Measurements from ENCODE around the gene JMJD7. TPM values are rescaled to one million over a fixed set of nuclear protein-coding genes. Genes with fewer than 3 reads are reported as not detected.
A peak's percentile ranks its signal among the peaks of the same experiment; 100 is the strongest.

JMJD7 gene
- total and polyA plus RNA-seq, 10 donors, result 3.2 to 20.1 (median 10.7) TPM

GRCh38 chr15:41780266-41780665 is 47.6 kb upstream of the JMJD7 start:
- no peaks in the 10 kb centered on the region for H3K9me3 ChIP-seq
- no peak overlapping the region for H3K4me3 ChIP-seq
- no peaks in the 10 kb centered on the region for H3K27me3 ChIP-seq (replicated peaks in 1 of 7)
- H3K27ac ChIP-seq, result peak overlapping the region in 3 of 8 donors; percentile 2 to 35 (median 10)
- no peak for TF ChIP-seq POLR2AphosphoS5 (IDR thresholded peaks at IDR 0.05)
- TF ChIP-seq, protein P1, sequence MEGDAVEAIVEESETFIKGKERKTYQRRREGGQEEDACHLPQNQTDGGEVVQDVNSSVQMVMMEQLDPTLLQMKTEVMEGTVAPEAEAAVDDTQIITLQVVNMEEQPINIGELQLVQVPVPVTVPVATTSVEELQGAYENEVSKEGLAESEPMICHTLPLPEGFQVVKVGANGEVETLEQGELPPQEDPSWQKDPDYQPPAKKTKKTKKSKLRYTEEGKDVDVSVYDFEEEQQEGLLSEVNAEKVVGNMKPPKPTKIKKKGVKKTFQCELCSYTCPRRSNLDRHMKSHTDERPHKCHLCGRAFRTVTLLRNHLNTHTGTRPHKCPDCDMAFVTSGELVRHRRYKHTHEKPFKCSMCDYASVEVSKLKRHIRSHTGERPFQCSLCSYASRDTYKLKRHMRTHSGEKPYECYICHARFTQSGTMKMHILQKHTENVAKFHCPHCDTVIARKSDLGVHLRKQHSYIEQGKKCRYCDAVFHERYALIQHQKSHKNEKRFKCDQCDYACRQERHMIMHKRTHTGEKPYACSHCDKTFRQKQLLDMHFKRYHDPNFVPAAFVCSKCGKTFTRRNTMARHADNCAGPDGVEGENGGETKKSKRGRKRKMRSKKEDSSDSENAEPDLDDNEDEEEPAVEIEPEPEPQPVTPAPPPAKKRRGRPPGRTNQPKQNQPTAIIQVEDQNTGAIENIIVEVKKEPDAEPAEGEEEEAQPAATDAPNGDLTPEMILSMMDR (IDR thresholded peaks at IDR 0.05 in 8 of 11, conservative IDR thresholded peaks at IDR 0.05 in 3 of 11), result no peak
- no peak for TF ChIP-seq POLR2A (IDR thresholded peaks at IDR 0.05)
- H3K4me1 ChIP-seq, result peaks cover 24 to 85% (median 61%) of the 10 kb centered on the region in 6 donors
- intact Hi-C loops (cut with DNase I; ENCODE audit: low total_unique reads), result no loop called here
- WGBS, 5 donors, result 62 to 69% (median 66%) methylated on average over 2 of the region's 2 CpGs
- peaks cover 0 to 4% (median 0%) of the 10 kb centered on the region in 6 donors for H3K36me3 ChIP-seq
- DNase-seq, result no peak

DNA sequence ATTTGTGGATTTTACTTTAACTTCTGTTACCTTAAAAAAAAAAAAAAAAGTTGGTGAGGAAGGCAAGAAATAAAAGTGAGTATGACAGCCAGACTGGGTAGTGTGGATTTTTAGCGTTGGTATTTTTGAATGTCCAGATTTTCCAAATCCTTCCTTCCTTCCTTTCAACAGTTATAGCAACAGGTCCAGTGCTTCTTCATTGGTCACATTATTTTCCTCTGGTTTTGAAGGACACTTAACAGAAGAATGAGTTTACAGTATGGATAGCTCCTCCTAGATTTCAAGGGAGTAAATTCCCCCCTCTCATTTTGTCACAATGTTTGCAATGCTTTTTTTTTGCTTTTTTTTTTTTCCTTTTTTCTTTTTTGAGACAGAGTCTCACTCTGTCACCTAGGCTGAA is 47.2 kb upstream of the JMJD7 start:
- TF ChIP-seq POLR2A (IDR thresholded peaks at IDR 0.05) (no peak), POLR2AphosphoS5 (IDR thresholded peaks at IDR 0.05) (no peak)
- TF ChIP-seq, protein P1 (IDR thresholded peaks at IDR 0.05 in 8 of 11, conservative IDR thresholded peaks at IDR 0.05 in 3 of 11), result no peak
- intact Hi-C loops (cut with DNase I; ENCODE audit: low total_unique reads), result no loop called here
- H3K4me3 ChIP-seq, result no peak overlapping the region
- H3K36me3 ChIP-seq, result peaks cover 0 to 4% (median 0%) of the 10 kb centered on the region in 6 donors
- WGBS, 5 donors, result 18 to 26% (median 22%) methylated on average over 1 of the region's 1 CpG
- peak overlapping the region in 3 of 8 donors; percentile 2 to 35 (median 10) for H3K27ac ChIP-seq
- H3K9me3 ChIP-seq, result no peaks in the 10 kb centered on the region
- H3K27me3 ChIP-seq (replicated peaks in 1 of 7), result no peaks in the 10 kb centered on the region
- peaks cover 20 to 80% (median 57%) of the 10 kb centered on the region in 6 donors for H3K4me1 ChIP-seq
- no peak for DNase-seq

DNA sequence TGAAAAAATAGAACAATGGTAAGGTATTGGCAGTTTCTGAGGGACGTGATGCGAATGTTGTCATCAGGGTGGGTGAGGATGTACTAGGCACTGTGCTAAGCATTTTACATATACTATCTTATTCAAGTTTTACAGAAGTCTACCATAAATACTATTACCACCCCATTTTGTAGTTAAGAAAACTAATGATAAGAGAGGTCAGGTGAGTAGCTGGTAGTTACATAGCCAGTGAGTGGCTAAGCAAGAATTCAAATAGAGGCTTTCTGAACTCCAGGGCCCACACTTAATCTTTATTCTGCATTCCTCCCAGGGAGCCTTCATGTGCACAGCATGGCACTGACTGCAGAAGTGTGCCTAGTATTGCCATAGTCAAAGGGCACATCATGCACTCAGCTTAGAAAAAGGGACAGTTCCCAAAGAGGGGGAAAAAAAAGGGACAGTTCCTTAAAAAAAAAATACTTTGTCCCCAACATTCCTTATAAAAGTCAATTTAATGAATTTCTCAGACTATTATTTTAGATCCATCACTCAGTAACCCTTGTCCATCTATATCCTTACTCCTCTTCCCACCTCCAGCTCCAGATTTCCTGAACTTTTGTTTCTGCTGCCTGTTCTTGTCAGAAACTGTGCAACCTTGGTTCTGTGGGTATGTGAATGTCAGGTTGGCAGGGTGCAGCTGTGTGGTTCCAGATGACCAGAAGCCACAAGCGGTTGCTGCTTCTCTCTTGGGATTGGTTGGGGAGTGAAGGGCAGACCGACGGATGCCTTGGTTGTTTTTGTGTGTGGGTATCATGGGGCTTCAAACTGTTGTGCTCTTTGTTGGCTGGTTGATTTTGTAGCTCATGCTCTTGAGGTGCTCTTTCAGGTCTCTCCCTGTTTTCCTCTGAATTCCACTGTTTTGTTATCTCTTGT is 45.3 kb upstream of the JMJD7 start:
- Histone ChIP-seq H3K27ac (peak overlapping the region in 3 of 8 donors; percentile 10 to 36 (median 31)), H3K27me3 (replicated peaks in 1 of 7) (no peaks in the 10 kb centered on the region), H3K4me3 (no peak overlapping the region), H3K9me3 (no peaks in the 10 kb centered on the region), H3K4me1 (peaks cover 13 to 71% (median 40%) of the 10 kb centered on the region in 6 donors), H3K36me3 (peaks cover 0 to 4% (median 0%) of the 10 kb centered on the region in 6 donors)
- TF ChIP-seq, protein P1 (IDR thresholded peaks at IDR 0.05 in 8 of 11, conservative IDR thresholded peaks at IDR 0.05 in 3 of 11), result no peak
- TF ChIP-seq POLR2AphosphoS5 (IDR thresholded peaks at IDR 0.05), result no peak
- TF ChIP-seq POLR2A (IDR thresholded peaks at IDR 0.05), result no peak
- intact Hi-C loops (cut with DNase I; ENCODE audit: low total_unique reads), result no loop called here
- WGBS, 5 donors, result 49 to 82% (median 63%) methylated on average over 5 of the region's 5 CpGs
- DNase-seq, result no peak

GRCh38 chr15:41783296-41783695 is 44.6 kb upstream of the JMJD7 start:
- TF ChIP-seq POLR2AphosphoS5 (IDR thresholded peaks at IDR 0.05) (no peak), POLR2A (IDR thresholded peaks at IDR 0.05) (no peak)
- TF ChIP-seq, protein P1 (IDR thresholded peaks at IDR 0.05 in 8 of 11, conservative IDR thresholded peaks at IDR 0.05 in 3 of 11), result no peak

More at GRCh38 chr15:41783296-41783695, 44.6 kb upstream of the JMJD7 start:
- intact Hi-C loops (cut with DNase I; ENCODE audit: low total_unique reads), result no loop called here
- H3K4me3 ChIP-seq, result no peak overlapping the region
- peaks cover 0 to 4% (median 0%) of the 10 kb centered on the region in 6 donors for H3K36me3 ChIP-seq
- H3K27me3 ChIP-seq (replicated peaks in 1 of 7), result no peaks in the 10 kb centered on the region
- no peaks in the 10 kb centered on the region for H3K9me3 ChIP-seq
- H3K27ac ChIP-seq, result peak overlapping the region in 3 of 8 donors; percentile 10 to 36 (median 31)
- peaks cover 10 to 71% (median 43%) of the 10 kb centered on the region in 6 donors for H3K4me1 ChIP-seq
- DNase-seq, result no peak
- WGBS, 5 donors, result 64 to 75% (median 68%) methylated on average over 1 of the region's 1 CpG
